Suppressor macrophage treated with lipopolysaccharide for 4 hours (primary cell): Measurements from ENCODE around the gene FOXP4.
A peak's percentile ranks its signal among the peaks of the same experiment; 100 is the strongest.

ENCODE experiments used
- DNase-seq: peaks from one replicate; pipeline ENCODE4 v3.0.0-alpha.2; 2020

Gene FOXP4

GRCh38 chr6:41545703-41546474, at the start of gene FOXP4:
FOXP4 (plus strand) TSS chr6:41546381; CDS start chr6:41565761, 19,380 bp downstream.
- peak; percentile 89 for DNase-seq

- no peak for DNase-seq
These were observed 48.6 kb upstream of the FOXP4 start for GRCh38 chr6:41497573-41497972.

GRCh38 chr6:41497994-41498393, 48.2 kb upstream of the FOXP4 start:
- no peak for DNase-seq

- no peak for DNase-seq
These were observed 47.1 kb upstream of the FOXP4 start for GRCh38 chr6:41498968-41499599.

- no peak for DNase-seq
These were observed 45.6 kb upstream of the FOXP4 start for GRCh38 chr6:41500561-41500960.

GRCh38 chr6:41502566-41502916, 43.6 kb upstream of the FOXP4 start:
- no peak for DNase-seq

GRCh38 chr6:41502917-41503671, 43.1 kb upstream of the FOXP4 start:
- no peak for DNase-seq

GRCh38 chr6:41503827-41504465, 42.2 kb upstream of the FOXP4 start:
- no peak for DNase-seq

- DNase-seq: no peak
These were observed 41.6 kb upstream of the FOXP4 start for GRCh38 chr6:41504466-41505121.

GRCh38 chr6:41505122-41506049, 40.8 kb upstream of the FOXP4 start:
- peak; percentile 9 for DNase-seq

- DNase-seq: no peak
These were observed 37.7 kb upstream of the FOXP4 start for GRCh38 chr6:41508479-41508878.

- no peak for DNase-seq
These were observed 36.6 kb upstream of the FOXP4 start for GRCh38 chr6:41509580-41509979.

- no peak for DNase-seq
These were observed 34.6 kb upstream of the FOXP4 start for GRCh38 chr6:41511443-41512060.

- no peak for DNase-seq
These were observed 34.0 kb upstream of the FOXP4 start for GRCh38 chr6:41512146-41512701.

GRCh38 chr6:41515995-41516394, 30.2 kb upstream of the FOXP4 start:
- DNase-seq: no peak

GRCh38 chr6:41518118-41518517, 28.1 kb upstream of the FOXP4 start:
- no peak for DNase-seq

GRCh38 chr6:41519305-41519744, 26.9 kb upstream of the FOXP4 start:
- no peak for DNase-seq

- no peak for DNase-seq
These were observed 26.2 kb upstream of the FOXP4 start for GRCh38 chr6:41519745-41520699.

GRCh38 chr6:41522780-41523548, 23.2 kb upstream of the FOXP4 start:
- DNase-seq: no peak
